OCI-LY1 (cell line): ENCODE data around the gene UROC1.

ENCODE experiments used
- H2AFZ ChIP-seq: fragments of 200-600 bp; sonication (generic), shearing (Covaris generic); 2 replicates; pipeline ENCODE4 v1.6.0; 2014; ENCODE audit warnings: antibody characterized with exemption, mild to moderate bottlenecking, low read length
- H3F3A ChIP-seq: fragments of 200-600 bp; sonication (generic), shearing (Covaris generic); 2 replicates; pipeline ENCODE4 v1.6.0; 2014; ENCODE audit warnings: mild to moderate bottlenecking, antibody characterized with exemption, low read length, moderate library complexity; ENCODE audit not compliant: insufficient read depth
- H3K27ac ChIP-seq: fragments of 200-600 bp; sonication (generic); 2 replicates; pipeline ENCODE4 v1.5.1; 2014; ENCODE audit warnings: low read length, mixed run types, mild to moderate bottlenecking, low read depth; ENCODE audit not compliant: poor library complexity, severe bottlenecking
- H3K27me3 ChIP-seq: fragments of 200-600 bp; sonication (generic); 2 replicates; pipeline ENCODE4 v1.6.0; 2014; ENCODE audit warnings: antibody characterized with exemption, mild to moderate bottlenecking, low read length, moderate library complexity; ENCODE audit not compliant: insufficient read depth
- H3K36me3 ChIP-seq: fragments of 200-600 bp; sonication (generic); 2 replicates; pipeline ENCODE4 v1.6.1; 2014; ENCODE audit warnings: mild to moderate bottlenecking, antibody characterized with exemption, low read length, moderate library complexity, mixed read lengths; ENCODE audit not compliant: insufficient read depth
- H3K4me1 ChIP-seq: fragments of 200-600 bp; sonication (generic); 2 replicates; pipeline ENCODE4 v1.5.1; 2014; ENCODE audit warnings: mild to moderate bottlenecking, low read length, moderate library complexity; ENCODE audit not compliant: insufficient read depth, severe bottlenecking
- H3K4me2 ChIP-seq: fragments of 200-600 bp; sonication (generic), shearing (Covaris generic); 2 replicates; pipeline ENCODE4 v1.6.1; 2014; ENCODE audit warnings: low read length
- H3K4me3 ChIP-seq: fragments of 200-600 bp; sonication (generic); 2 replicates; pipeline ENCODE4 v1.5.1; 2014; ENCODE audit warnings: low read length, low read depth, mild to moderate bottlenecking, mixed read lengths; ENCODE audit not compliant: poor library complexity, severe bottlenecking
- H3K79me2 ChIP-seq: fragments of 200-600 bp; shearing (Covaris generic); 2 replicates; pipeline ENCODE4 v1.6.1; 2016; ENCODE audit warnings: mixed run types, low read length, mixed read lengths; ENCODE audit not compliant: insufficient read depth
- H3K9ac ChIP-seq: fragments of 200-600 bp; sonication (generic), shearing (Covaris generic); 2 replicates; pipeline ENCODE4 v1.6.1; 2014; ENCODE audit warnings: mild to moderate bottlenecking, low read length, mixed read lengths
- H3K9me2 ChIP-seq: fragments of 200-600 bp; sonication (generic), shearing (Covaris generic); 2 replicates; pipeline ENCODE4 v1.6.1; 2014; ENCODE audit warnings: low read depth, mild to moderate bottlenecking, low read length, mixed read lengths
- H3K9me3 ChIP-seq: fragments of 200-600 bp; shearing (Covaris generic); 2 replicates; pipeline ENCODE4 v1.6.1; 2014; ENCODE audit warnings: low read length, mixed read lengths
- H4K20me1 ChIP-seq: fragments of 200-600 bp; sonication (generic), shearing (Covaris generic); 2 replicates; pipeline ENCODE4 v1.6.0; 2016; ENCODE audit warnings: mild to moderate bottlenecking, low read length; ENCODE audit not compliant: insufficient read depth
- EZH2 ChIP-seq: fragments of 200-600 bp; sonication (generic), shearing (Covaris generic); IDR thresholded peaks from 2 replicates; pipeline ENCODE4 v1.8.0; 2017; ENCODE audit warnings: borderline replicate concordance, mixed run types, mild to moderate bottlenecking, antibody characterized with exemption, low read length, moderate library complexity, mixed read lengths
- TF ChIP-seq, protein P1 (sequence below): fragments of 200-600 bp; sonication (generic), shearing (Covaris generic); IDR thresholded peaks from 2 replicates; pipeline ENCODE4 v1.5.1; 2017; ENCODE audit warnings: mild to moderate bottlenecking, antibody characterized with exemption, low read length, moderate library complexity, mixed read lengths

The UROC1 gene

DNA sequence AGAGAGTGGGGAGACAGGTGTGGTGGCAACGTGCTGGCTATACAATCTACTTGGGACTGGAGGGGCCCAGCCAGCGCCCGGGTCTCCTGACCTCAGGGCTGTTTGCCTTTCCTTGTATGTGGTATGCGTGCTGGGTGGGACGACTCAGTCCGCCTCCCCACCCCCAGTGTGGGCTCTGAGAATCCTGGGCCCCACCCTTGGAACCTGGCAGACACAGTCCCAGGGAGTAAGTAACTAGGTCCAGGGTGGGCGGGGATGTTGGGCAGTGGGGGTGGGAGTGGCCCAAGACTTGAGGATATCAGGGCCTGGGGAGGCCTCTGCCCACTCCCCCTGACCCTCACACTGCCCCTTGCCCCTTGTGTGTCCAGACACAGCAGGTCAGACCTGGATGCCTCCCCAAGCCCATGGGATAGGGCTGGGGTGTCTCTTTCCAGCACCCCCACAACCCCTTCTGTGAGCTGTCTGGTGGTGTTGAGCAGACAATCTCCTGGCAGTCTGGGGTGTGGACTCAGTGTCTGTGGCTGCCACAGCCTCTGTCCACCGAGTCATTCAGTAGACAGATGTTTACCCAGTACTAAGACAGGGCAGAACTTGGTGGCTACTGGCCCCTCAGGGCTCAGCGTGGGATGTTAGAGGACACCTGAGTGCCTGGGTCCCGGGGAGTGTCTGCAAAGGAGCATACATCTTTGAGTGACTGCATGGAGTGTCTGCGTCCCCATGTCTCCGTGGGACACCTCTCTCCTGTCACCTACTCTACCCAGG lies 7.7 kb upstream of the UROC1 start:
- H3K79me2 ChIP-seq, result no peaks in the 10 kb centered on the region
- H4K20me1 ChIP-seq, result no peaks in the 10 kb centered on the region
- H3K27ac ChIP-seq, result no peak overlapping the region
- H3K4me1 ChIP-seq, result no peaks in the 10 kb centered on the region
- H3K36me3 ChIP-seq, result no peaks in the 10 kb centered on the region
- no peak overlapping the region for H3K4me3 ChIP-seq
- no peaks in the 10 kb centered on the region for H3K9me3 ChIP-seq
- TF ChIP-seq EZH2, result no peak
- TF ChIP-seq, protein P1, sequence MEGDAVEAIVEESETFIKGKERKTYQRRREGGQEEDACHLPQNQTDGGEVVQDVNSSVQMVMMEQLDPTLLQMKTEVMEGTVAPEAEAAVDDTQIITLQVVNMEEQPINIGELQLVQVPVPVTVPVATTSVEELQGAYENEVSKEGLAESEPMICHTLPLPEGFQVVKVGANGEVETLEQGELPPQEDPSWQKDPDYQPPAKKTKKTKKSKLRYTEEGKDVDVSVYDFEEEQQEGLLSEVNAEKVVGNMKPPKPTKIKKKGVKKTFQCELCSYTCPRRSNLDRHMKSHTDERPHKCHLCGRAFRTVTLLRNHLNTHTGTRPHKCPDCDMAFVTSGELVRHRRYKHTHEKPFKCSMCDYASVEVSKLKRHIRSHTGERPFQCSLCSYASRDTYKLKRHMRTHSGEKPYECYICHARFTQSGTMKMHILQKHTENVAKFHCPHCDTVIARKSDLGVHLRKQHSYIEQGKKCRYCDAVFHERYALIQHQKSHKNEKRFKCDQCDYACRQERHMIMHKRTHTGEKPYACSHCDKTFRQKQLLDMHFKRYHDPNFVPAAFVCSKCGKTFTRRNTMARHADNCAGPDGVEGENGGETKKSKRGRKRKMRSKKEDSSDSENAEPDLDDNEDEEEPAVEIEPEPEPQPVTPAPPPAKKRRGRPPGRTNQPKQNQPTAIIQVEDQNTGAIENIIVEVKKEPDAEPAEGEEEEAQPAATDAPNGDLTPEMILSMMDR, result no peak
- no peak overlapping the region for H3K9ac ChIP-seq
- no peaks in the 10 kb centered on the region for H3K9me2 ChIP-seq
- no peaks in the 10 kb centered on the region for H3K27me3 ChIP-seq
- no peaks in the 10 kb centered on the region for H3F3A ChIP-seq
- H3K4me2 ChIP-seq, result no peak overlapping the region
- no peak overlapping the region for H2AFZ ChIP-seq

DNA sequence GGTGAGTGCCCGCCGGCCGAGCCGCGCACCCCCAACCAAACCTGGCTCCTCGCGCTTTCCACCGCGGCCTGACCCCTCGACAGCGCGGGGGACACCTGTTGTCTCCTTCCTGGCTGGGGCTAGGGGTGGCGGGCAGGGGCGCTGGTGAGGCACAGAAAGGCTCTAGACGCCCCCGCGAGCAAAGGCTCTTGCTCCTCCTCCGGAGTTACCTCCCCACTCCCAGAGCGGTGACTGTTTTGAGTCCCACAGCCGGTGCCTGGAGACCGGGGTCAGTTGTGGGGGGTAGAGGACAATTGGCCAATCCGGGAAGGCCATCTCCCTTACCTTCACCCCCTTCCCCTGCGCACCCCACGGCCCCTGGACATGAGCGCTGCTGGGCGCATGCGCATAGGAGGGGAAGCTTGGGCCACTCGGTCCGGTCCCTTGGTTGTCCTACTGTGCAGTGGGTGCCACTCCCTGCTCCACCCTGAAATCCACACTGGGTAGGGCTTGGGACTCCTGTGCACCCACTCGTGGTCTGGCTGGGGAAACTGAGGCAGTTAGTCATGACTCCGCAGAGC lies 6.9 kb upstream of the UROC1 start:
- TF ChIP-seq EZH2, result no peak
- TF ChIP-seq, protein P1, result no peak
- Histone ChIP-seq H3F3A (no peaks in the 10 kb centered on the region), H4K20me1 (no peaks in the 10 kb centered on the region), H3K27ac (no peak overlapping the region), H3K9ac (no peak overlapping the region), H3K4me3 (no peak overlapping the region), H3K9me3 (no peaks in the 10 kb centered on the region), H3K9me2 (no peaks in the 10 kb centered on the region), H3K79me2 (no peaks in the 10 kb centered on the region), H3K4me2 (no peak overlapping the region), H3K27me3 (no peaks in the 10 kb centered on the region), H2AFZ (no peak overlapping the region), H3K36me3 (no peaks in the 10 kb centered on the region), H3K4me1 (no peaks in the 10 kb centered on the region)

DNA sequence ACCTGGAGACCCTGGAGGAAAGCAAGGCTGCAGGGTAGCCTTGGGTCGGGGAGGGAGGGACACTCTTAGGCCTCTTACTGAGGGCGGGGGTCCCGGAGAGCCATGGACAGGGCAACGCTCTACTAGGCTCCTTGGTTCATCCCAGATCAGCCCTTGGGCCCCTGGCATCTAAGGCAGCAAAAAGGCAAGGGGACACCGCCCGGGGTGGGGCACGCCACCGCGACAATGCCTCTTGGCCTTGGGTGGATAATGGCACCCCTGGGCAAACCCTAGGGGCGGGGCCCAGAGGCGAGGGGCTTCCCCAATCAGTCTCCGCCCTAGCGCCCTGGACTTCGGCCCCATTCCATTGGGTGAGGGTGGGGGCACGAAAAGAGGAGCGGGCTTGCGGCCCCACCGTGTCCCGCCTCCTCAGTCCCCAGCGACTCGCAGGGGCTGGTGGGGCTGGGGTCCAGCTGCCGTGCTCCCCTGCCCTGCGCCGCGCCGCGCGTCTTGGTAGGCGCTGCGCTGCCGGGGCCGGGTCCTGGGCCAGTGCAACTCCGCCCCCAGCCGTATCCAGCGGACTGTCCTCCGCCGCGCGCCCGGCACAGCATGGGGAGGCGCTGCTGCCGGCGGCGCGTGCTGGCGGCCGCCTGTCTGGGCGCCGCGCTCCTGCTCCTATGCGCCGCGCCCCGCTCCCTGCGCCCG lies 6.3 kb upstream of the UROC1 start, which contains the start of gene CHST13:
Gene CHST13, plus strand, starts transcription at position 411 of the 684 bp plus-strand sequence. Its CDS starts 178 bp downstream, at position 589.
- no peak within 1 kb of the TSS for H3K4me3 ChIP-seq
- H3K36me3 ChIP-seq, result no peaks in the 10 kb centered on the region
- no peaks in the 10 kb centered on the region for H3K9me2 ChIP-seq
- no peak within 1 kb of the TSS for H3K9ac ChIP-seq
- H4K20me1 ChIP-seq, result no peaks in the 10 kb centered on the region
- no peaks in the 10 kb centered on the region for H3K27me3 ChIP-seq
- H3F3A ChIP-seq, result no peaks in the 10 kb centered on the region
- H3K4me1 ChIP-seq, result no peaks in the 10 kb centered on the region
- H3K27ac ChIP-seq, result no peak within 1 kb of the TSS
- no peaks in the 10 kb centered on the region for H3K79me2 ChIP-seq
- H2AFZ ChIP-seq, result no peak within 1 kb of the TSS
- no peak for TF ChIP-seq EZH2
- TF ChIP-seq, protein P1, result no peak
- no peaks in the 10 kb centered on the region for H3K9me3 ChIP-seq
- H3K4me2 ChIP-seq, result no peak within 1 kb of the TSS
